Lower lobe of right lung (tissue), 2 donors: Measurements from ENCODE around the gene CDADC1. TPM values are rescaled to one million over a fixed set of nuclear protein-coding genes. Genes with fewer than 3 reads are reported as not detected.

Experiments
- ATAC-seq, 2 donors: fragments of 200-7000 bp; cut with Tn5 transposase; one replicate each; pipeline ENCODE4 v1.9.1; 2020 to 2022; ENCODE audit warnings: mild to moderate bottlenecking in 2 of 2, moderate library complexity in 2 of 2
- DNase-seq: peaks from one replicate; pipeline ENCODE4 v3.0.0-alpha.2; 2020
- H3K27ac ChIP-seq: fragments of 200-600 bp; one replicate; pipeline ENCODE4 v1.8.0; 2022
- H3K27me3 ChIP-seq: fragments of 200-600 bp; one replicate; pipeline ENCODE4 v1.8.0; 2022; ENCODE audit warnings: low read depth
- H3K36me3 ChIP-seq: fragments of 200-600 bp; one replicate; pipeline ENCODE4 v1.8.0; 2022; ENCODE audit warnings: mild to moderate bottlenecking
- H3K4me1 ChIP-seq: fragments of 200-600 bp; one replicate; pipeline ENCODE4 v1.8.0; 2022
- H3K4me3 ChIP-seq: fragments of 200-600 bp; one replicate; pipeline ENCODE4 v1.8.0; 2022; ENCODE audit warnings: mild to moderate bottlenecking
- H3K9me3 ChIP-seq: fragments of 200-600 bp; one replicate; pipeline ENCODE4 v1.8.0; 2022
- CTCF ChIP-seq: fragments of 200-600 bp; IDR thresholded peaks from one replicate; pipeline ENCODE4 v1.8.0; 2022; ENCODE audit warnings: antibody characterized with exemption, mild to moderate bottlenecking
- intact Hi-C: fragments of 100-400 bp; cut with DNase I; formaldehyde crosslinking; loops from one replicate; pipeline ENCODE4 v1.11.0; 2022
- total RNA-seq: library from RNA; stranded (reverse); fragmentation: NEBNext Ultra II Directional; extraction: Animal tissue kit (Norgen Biotek cat#: 25700); gene quantifications from one replicate; pipeline ENCODE4 v1.2.1, GENCODE V29; 2021
- donor health status: DM: no; HTN: yes; CAD: no; lungs with severe emphysema.

CDADC1 gene
- total RNA-seq, 1 donor from 2014 or later, result 7.9 TPM

DNA sequence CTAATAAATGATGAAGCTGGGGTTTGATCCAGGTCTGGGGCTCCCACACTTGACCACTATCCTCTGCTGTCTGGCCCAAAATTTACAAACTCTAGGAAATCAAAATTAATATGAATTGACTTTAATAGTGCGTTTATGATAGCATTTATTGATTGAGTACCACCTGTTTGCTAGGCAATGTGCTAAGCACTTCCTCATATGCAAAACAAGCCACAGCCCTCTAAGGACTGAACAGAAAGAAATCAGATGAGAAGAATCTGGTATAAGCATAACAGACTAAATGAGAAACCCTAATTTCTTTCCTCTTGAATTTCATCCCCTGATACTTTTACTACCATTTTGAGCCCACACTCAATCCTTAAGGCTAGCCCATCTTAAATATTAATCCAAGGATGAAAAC, 34.2 kb upstream of the CDADC1 start:
- H3K4me3 ChIP-seq, result no peak overlapping the region
- H3K36me3 ChIP-seq, result peaks cover 15% of the 10 kb centered on the region
- H3K4me1 ChIP-seq, result peaks cover 7% of the 10 kb centered on the region
- no peaks in the 10 kb centered on the region for H3K9me3 ChIP-seq
- DNase-seq (no peak), ATAC-seq (no peak)
- H3K27me3 ChIP-seq, result peaks cover 8% of the 10 kb centered on the region
- no peak overlapping the region for H3K27ac ChIP-seq
- TF ChIP-seq CTCF, result no peak
- intact Hi-C loops, result no loop called here

- intact Hi-C loops, result no loop called here
- no peak for DNase-seq
- Histone ChIP-seq H3K27me3 (peaks cover 15% of the 10 kb centered on the region), H3K4me3 (no peak overlapping the region), H3K27ac (no peak overlapping the region), H3K4me1 (peaks cover 8% of the 10 kb centered on the region), H3K36me3 (peaks cover 8% of the 10 kb centered on the region), H3K9me3 (no peaks in the 10 kb centered on the region)
- no peak for TF ChIP-seq CTCF
- ATAC-seq, result no peak
Observed at GRCh38 chr13:49213997-49214916, 33.5 kb upstream of the CDADC1 start.

GRCh38 chr13:49214917-49215376, 32.8 kb upstream of the CDADC1 start:
- Histone ChIP-seq H3K36me3 (peaks cover 8% of the 10 kb centered on the region), H3K4me1 (peaks cover 14% of the 10 kb centered on the region), H3K27me3 (peaks cover 22% of the 10 kb centered on the region), H3K4me3 (no peak overlapping the region), H3K27ac (no peak overlapping the region), H3K9me3 (no peaks in the 10 kb centered on the region)
- intact Hi-C loops, result no loop called here
- TF ChIP-seq CTCF, result peak; percentile 24
- peak; percentile 59 to 72 for ATAC-seq
- DNase-seq, result peak; percentile 71

GRCh38 chr13:49216334-49216733, 31.4 kb upstream of the CDADC1 start:
- no peak overlapping the region for H3K4me3 ChIP-seq
- no peak for TF ChIP-seq CTCF
- DNase-seq, result no peak
- ATAC-seq, result no peak
- H3K9me3 ChIP-seq, result no peaks in the 10 kb centered on the region
- no peaks in the 10 kb centered on the region for H3K36me3 ChIP-seq
- H3K27me3 ChIP-seq, result peaks cover 34% of the 10 kb centered on the region
- intact Hi-C loops, result no loop called here
- H3K4me1 ChIP-seq, result peaks cover 24% of the 10 kb centered on the region
- H3K27ac ChIP-seq, result no peak overlapping the region

GRCh38 chr13:49217962-49218492, 29.7 kb upstream of the CDADC1 start:
- TF ChIP-seq CTCF, result no peak
- intact Hi-C loops, result no loop called here
- ATAC-seq (no peak), DNase-seq (no peak)
- Histone ChIP-seq H3K4me1 (peaks cover 24% of the 10 kb centered on the region), H3K36me3 (no peaks in the 10 kb centered on the region), H3K27me3 (peaks cover 44% of the 10 kb centered on the region), H3K27ac (no peak overlapping the region), H3K4me3 (no peak overlapping the region), H3K9me3 (no peaks in the 10 kb centered on the region)
